Measurements from ENCODE around the gene SASH3. TPM values are rescaled to one million over a fixed set of nuclear protein-coding genes. Genes with fewer than 3 reads are reported as not detected.

SASH3 gene
- polyA plus RNA-seq, 1 donor (not counting 4 experiments of a cell fraction or from before 2014, with no cell fraction given): 0.09 TPM

DNA sequence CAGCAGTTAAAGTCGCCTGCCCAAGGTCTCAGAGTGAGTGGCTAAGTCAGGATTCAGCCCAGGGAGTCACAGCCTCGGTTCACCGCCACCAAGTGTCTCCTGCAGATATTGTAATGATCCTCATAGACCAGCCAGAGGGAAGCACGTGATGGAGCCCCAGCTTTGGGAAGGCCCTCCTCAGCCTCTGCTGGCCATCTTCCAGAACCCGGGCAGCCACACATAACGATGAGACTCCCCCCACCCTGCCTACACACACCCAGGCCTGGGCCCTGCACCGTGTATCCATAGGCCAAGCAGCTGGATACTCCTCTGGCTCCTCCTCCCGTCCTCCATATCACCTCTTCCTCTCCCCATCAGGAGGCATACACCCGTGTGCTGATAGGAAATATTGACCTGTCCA is 19.6 kb upstream of the SASH3 start:
- no peak for FAIRE-seq
- no peak for DNase-seq (ENCODE audit: low read depth, low spot score)
- no peaks in the 10 kb centered on the region for H3K9me1 ChIP-seq (ENCODE audit: control insufficient read depth, extremely low read depth, insufficient read depth, low read length)
- TF ChIP-seq EZH2 (IDR thresholded peaks at IDR 0.05; ENCODE audit: low read length): no peak
- TF ChIP-seq, protein P1, sequence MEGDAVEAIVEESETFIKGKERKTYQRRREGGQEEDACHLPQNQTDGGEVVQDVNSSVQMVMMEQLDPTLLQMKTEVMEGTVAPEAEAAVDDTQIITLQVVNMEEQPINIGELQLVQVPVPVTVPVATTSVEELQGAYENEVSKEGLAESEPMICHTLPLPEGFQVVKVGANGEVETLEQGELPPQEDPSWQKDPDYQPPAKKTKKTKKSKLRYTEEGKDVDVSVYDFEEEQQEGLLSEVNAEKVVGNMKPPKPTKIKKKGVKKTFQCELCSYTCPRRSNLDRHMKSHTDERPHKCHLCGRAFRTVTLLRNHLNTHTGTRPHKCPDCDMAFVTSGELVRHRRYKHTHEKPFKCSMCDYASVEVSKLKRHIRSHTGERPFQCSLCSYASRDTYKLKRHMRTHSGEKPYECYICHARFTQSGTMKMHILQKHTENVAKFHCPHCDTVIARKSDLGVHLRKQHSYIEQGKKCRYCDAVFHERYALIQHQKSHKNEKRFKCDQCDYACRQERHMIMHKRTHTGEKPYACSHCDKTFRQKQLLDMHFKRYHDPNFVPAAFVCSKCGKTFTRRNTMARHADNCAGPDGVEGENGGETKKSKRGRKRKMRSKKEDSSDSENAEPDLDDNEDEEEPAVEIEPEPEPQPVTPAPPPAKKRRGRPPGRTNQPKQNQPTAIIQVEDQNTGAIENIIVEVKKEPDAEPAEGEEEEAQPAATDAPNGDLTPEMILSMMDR (optimal IDR thresholded peaks at IDR 0.05 in 1 of 3, IDR thresholded peaks at IDR 0.05 in 1 of 3, conservative IDR thresholded peaks at IDR 0.05 in 1 of 3; ENCODE audit: extremely low read depth in 1 of 3, insufficient read depth in 2 of 3, low read length in 3 of 3): no peak
- no peak overlapping the region for H3K4me3 ChIP-seq (ENCODE audit: control insufficient read depth in 2 of 3, extremely low read depth in 1 of 3, insufficient read depth in 2 of 3, low read depth in 1 of 3, low read length in 3 of 3)
- no peaks in the 10 kb centered on the region for H3K4me1 ChIP-seq (ENCODE audit: control insufficient read depth, extremely low read depth, insufficient read depth, low read length)
- dilution Hi-C loops (cut with MboI; ENCODE audit: extremely low pct_ligation_motif_present, low sequenced_read_pairs): no loop called here
- no peaks in the 10 kb centered on the region for H3K79me2 ChIP-seq (ENCODE audit: control insufficient read depth, insufficient read depth, low read length)
- no peak overlapping the region for H3K27ac ChIP-seq (ENCODE audit: control insufficient read depth, insufficient read depth, low read length)
- H2AFZ ChIP-seq (ENCODE audit: control insufficient read depth, low read length): no peak overlapping the region
- H3K9ac ChIP-seq (ENCODE audit: control insufficient read depth, extremely low read depth, insufficient read depth, low read length): no peak overlapping the region
- H4K20me1 ChIP-seq (ENCODE audit: control insufficient read depth, extremely low read depth, insufficient read depth, low read length): no peaks in the 10 kb centered on the region
- H3K27me3 ChIP-seq (ENCODE audit: control insufficient read depth, extremely low read depth, insufficient read depth, low read length): no peaks in the 10 kb centered on the region
- H3K4me2 ChIP-seq (ENCODE audit: control insufficient read depth, extremely low read depth, insufficient read depth, low read depth, low read length): no peak overlapping the region
- no peaks in the 10 kb centered on the region for H3K9me3 ChIP-seq (ENCODE audit: control insufficient read depth, low read depth, low read length)
- H3K36me3 ChIP-seq (ENCODE audit: control insufficient read depth in 2 of 2, extremely low read depth in 1 of 2, insufficient read depth in 2 of 2, low read length in 2 of 2): no peaks in the 10 kb centered on the region

GRCh38 chrX:129760981-129761380 is 18.8 kb upstream of the SASH3 start:
- Histone ChIP-seq H3K4me3 (ENCODE audit: control insufficient read depth in 2 of 3, extremely low read depth in 1 of 3, insufficient read depth in 2 of 3, low read depth in 1 of 3, low read length in 3 of 3) (no peak overlapping the region), H3K36me3 (ENCODE audit: control insufficient read depth in 2 of 2, extremely low read depth in 1 of 2, insufficient read depth in 2 of 2, low read length in 2 of 2) (no peaks in the 10 kb centered on the region), H3K4me1 (ENCODE audit: control insufficient read depth, extremely low read depth, insufficient read depth, low read length) (no peaks in the 10 kb centered on the region), H4K20me1 (ENCODE audit: control insufficient read depth, extremely low read depth, insufficient read depth, low read length) (no peaks in the 10 kb centered on the region), H3K9me3 (ENCODE audit: control insufficient read depth, low read depth, low read length) (no peaks in the 10 kb centered on the region), H3K79me2 (ENCODE audit: control insufficient read depth, insufficient read depth, low read length) (no peaks in the 10 kb centered on the region), H2AFZ (ENCODE audit: control insufficient read depth, low read length) (no peak overlapping the region), H3K27me3 (ENCODE audit: control insufficient read depth, extremely low read depth, insufficient read depth, low read length) (no peaks in the 10 kb centered on the region), H3K4me2 (ENCODE audit: control insufficient read depth, extremely low read depth, insufficient read depth, low read depth, low read length) (no peak overlapping the region), H3K9ac (ENCODE audit: control insufficient read depth, extremely low read depth, insufficient read depth, low read length) (no peak overlapping the region), H3K9me1 (ENCODE audit: control insufficient read depth, extremely low read depth, insufficient read depth, low read length) (no peaks in the 10 kb centered on the region), H3K27ac (ENCODE audit: control insufficient read depth, insufficient read depth, low read length) (no peak overlapping the region)
- dilution Hi-C loops (cut with MboI; ENCODE audit: extremely low pct_ligation_motif_present, low sequenced_read_pairs): no loop called here
- FAIRE-seq (no peak), DNase-seq (ENCODE audit: low read depth, low spot score) (no peak)
- TF ChIP-seq, protein P1 (optimal IDR thresholded peaks at IDR 0.05 in 1 of 3, IDR thresholded peaks at IDR 0.05 in 1 of 3, conservative IDR thresholded peaks at IDR 0.05 in 1 of 3; ENCODE audit: extremely low read depth in 1 of 3, insufficient read depth in 2 of 3, low read length in 3 of 3): no peak
